Measurements from ENCODE around the gene CLUH.

DNA sequence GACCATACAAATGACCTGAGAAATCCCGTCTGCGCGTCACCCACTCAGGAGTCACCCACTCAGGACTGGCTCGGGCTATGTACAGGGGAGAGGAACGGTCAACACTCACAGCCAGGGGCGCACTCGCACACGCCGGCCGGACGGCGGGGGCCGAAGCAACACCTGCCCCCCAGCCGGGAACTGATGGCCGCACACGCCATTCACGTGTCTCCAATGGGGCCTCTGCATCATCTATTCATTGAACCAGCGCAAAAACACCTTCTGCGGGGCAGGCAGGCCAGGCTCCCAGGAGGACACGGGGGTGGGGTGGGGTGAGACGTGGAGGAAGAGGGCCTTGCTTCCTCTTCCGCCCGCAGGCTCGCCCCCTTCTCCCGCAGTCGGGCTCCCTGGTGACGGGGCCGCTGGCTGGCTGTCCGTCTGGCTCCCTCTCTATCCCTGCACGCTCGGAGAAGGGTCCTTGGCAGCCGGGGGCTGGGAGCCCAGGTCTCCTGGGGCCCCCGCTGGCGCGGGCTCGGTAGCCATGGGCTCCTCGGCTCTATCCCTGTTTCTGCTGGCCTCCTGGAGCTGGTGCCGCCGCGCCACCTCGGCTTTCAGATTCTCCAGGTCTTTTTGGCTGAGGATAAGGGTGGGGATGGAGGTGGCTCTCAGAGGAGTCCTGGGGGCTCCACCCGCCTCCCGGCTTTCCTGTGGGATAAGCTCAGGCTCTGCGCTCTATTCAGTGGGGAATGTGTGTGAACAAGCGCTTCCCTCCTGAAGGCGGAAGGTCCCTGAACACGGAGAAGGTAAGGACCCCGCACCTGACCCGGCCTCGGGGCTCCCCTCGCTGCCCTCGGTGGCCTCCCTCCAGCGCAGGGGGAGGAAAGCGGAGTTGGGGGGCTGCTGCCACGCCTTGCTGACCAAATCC, 21.1 kb downstream of the CLUH start:
- no peak for TF ChIP-seq POLR2A (IDR thresholded peaks at IDR 0.05; ENCODE audit: low read depth, low read length)
- TF ChIP-seq, protein P1, sequence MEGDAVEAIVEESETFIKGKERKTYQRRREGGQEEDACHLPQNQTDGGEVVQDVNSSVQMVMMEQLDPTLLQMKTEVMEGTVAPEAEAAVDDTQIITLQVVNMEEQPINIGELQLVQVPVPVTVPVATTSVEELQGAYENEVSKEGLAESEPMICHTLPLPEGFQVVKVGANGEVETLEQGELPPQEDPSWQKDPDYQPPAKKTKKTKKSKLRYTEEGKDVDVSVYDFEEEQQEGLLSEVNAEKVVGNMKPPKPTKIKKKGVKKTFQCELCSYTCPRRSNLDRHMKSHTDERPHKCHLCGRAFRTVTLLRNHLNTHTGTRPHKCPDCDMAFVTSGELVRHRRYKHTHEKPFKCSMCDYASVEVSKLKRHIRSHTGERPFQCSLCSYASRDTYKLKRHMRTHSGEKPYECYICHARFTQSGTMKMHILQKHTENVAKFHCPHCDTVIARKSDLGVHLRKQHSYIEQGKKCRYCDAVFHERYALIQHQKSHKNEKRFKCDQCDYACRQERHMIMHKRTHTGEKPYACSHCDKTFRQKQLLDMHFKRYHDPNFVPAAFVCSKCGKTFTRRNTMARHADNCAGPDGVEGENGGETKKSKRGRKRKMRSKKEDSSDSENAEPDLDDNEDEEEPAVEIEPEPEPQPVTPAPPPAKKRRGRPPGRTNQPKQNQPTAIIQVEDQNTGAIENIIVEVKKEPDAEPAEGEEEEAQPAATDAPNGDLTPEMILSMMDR (IDR thresholded peaks at IDR 0.05; ENCODE audit: extremely low read depth in 1 of 2, insufficient read depth in 1 of 2, low read depth in 1 of 2, low read length in 2 of 2), result no peak
- no peak for TF ChIP-seq JUN (IDR thresholded peaks at IDR 0.05; ENCODE audit: borderline replicate concordance, insufficient read depth, insufficient read length, low read depth)
